K562 (cell line): ENCODE measurements around the gene HP1BP3. TPM values are rescaled to one million over a fixed set of nuclear protein-coding genes. Genes with fewer than 3 reads are reported as not detected.

Source experiments
- ATAC-seq: fragments of 200-7000 bp; cut with Tn5 transposase; 3 replicates; pipeline ENCODE4 v1.9.1; 2020; ENCODE audit warnings: moderate library complexity
- BruUV-seq: library from RNA; stranded (reverse); fragments of 400-500 nt; replicated peaks from 2 replicates; lab custom pipeline; 2021; lab: Mats Ljungman, UMichigan
- CTCF ChIA-PET: fragments of 300-600 bp; formaldehyde crosslinking; extraction: SDS; loops from one replicate; lab custom pipeline; 2021; ENCODE audit warnings: low intra/inter-chr PET ratio; lab: Yijun Ruan, JAX
- POLR2A ChIA-PET: fragments of 300-600, 350-650 bp; sonication (Branson Sonifier 250); formaldehyde crosslinking; extraction: SDS; loops from one replicate; lab custom pipeline; 2021; ENCODE audit warnings: antibody characterized with exemption, inconsistent platforms; lab: Yijun Ruan, JAX
- DNase-seq, 4 experiments: peaks; one replicate each; pipeline versions ENCODE4 v3.0.0 to v3.0.0-alpha.2; 2011 to 2018; ENCODE audit warnings: low spot score in 3 of 4, mixed read lengths in 3 of 4; ENCODE audit errors: extremely low read depth in 1 of 4
- FAIRE-seq: peaks from 2 replicates; lab custom pipeline; 2011; peaks lifted over from hg19 to GRCh38; lab: Jason Lieb, UNC
- H2AFZ ChIP-seq: 2 replicates; pipeline ENCODE4 v1.6.0; 2011; ENCODE audit warnings: low read depth, low read length, control low read depth, inconsistent platforms
- H3K27ac ChIP-seq: fragments of 200-600 bp; 3 replicates; pipeline ENCODE4 v1.8.0; 2011; ENCODE audit warnings: low read depth, mild to moderate bottlenecking, control low read depth, inconsistent platforms, low read length, moderate library complexity, mixed read lengths; ENCODE audit errors: extremely low read depth
- H3K27me3 ChIP-seq, 2 experiments: fragments of 300-600 bp in 1 of 2; 2 replicates in 1 of 2; 3 replicates in 1 of 2; pipeline versions ENCODE4 v1.6.0 to v1.8.0; 2011; ENCODE audit warnings: inconsistent platforms in 2 of 2, low read length in 2 of 2, mild to moderate bottlenecking in 1 of 2, mixed read lengths in 1 of 2, moderate library complexity in 1 of 2; ENCODE audit not compliant: control insufficient read depth in 2 of 2, insufficient read depth in 2 of 2
- H3K36me3 ChIP-seq: fragments of 300-600 bp; 3 replicates; pipeline ENCODE4 v1.8.0; 2011; ENCODE audit warnings: mild to moderate bottlenecking, low read length, inconsistent platforms; ENCODE audit not compliant: control insufficient read depth, insufficient read depth
- H3K4me1 ChIP-seq, 2 experiments: fragments of 200-600 bp in 1 of 2; replicated peaks in 1 of 2; 2 replicates in 1 of 2; 3 replicates in 1 of 2; pipeline versions ENCODE4 v1.5.1 to v1.8.0; 2011; ENCODE audit warnings: inconsistent platforms in 2 of 2, low read length in 2 of 2, mild to moderate bottlenecking in 1 of 2, mixed read lengths in 1 of 2, moderate library complexity in 1 of 2; ENCODE audit not compliant: control insufficient read depth in 2 of 2, insufficient read depth in 2 of 2
- H3K4me2 ChIP-seq: 2 replicates; pipeline ENCODE4 v1.6.1; 2011; ENCODE audit warnings: low read length, control low read depth, inconsistent platforms, mixed read lengths; ENCODE audit not compliant: insufficient read depth
- H3K4me3 ChIP-seq: fragments of 200-600 bp; sonication (generic), shearing (Covaris generic); 2 replicates; pipeline ENCODE4 v1.5.1; 2016; ENCODE audit warnings: control low read depth, inconsistent platforms
- H3K79me2 ChIP-seq: fragments of 200-600 bp; 3 replicates; pipeline ENCODE4 v1.8.0; 2011; ENCODE audit warnings: low read length, inconsistent platforms; ENCODE audit not compliant: control insufficient read depth, insufficient read depth
- H3K9ac ChIP-seq, 2 experiments: 2 replicates each; pipeline versions ENCODE4 v1.6.0 to v1.6.1; 2011; ENCODE audit warnings: low read depth in 2 of 2, low read length in 2 of 2, control low read depth in 1 of 2, inconsistent platforms in 1 of 2, mild to moderate bottlenecking in 1 of 2, mixed read lengths in 1 of 2; ENCODE audit not compliant: insufficient read depth in 1 of 2
- H3K9me1 ChIP-seq: one replicate; pipeline ENCODE4 v1.6.0; 2011; ENCODE audit warnings: inconsistent platforms, mild to moderate bottlenecking, low read length, moderate library complexity; ENCODE audit not compliant: control insufficient read depth, insufficient read depth
- H3K9me3 ChIP-seq: replicated peaks from 2 replicates; pipeline ENCODE4 v1.5.1; 2011; ENCODE audit warnings: low read depth, low read length, inconsistent platforms; ENCODE audit not compliant: control insufficient read depth, insufficient read depth
- H4K20me1 ChIP-seq: replicated peaks from 2 replicates; pipeline ENCODE4 v1.6.1; 2011; ENCODE audit warnings: low read length, inconsistent platforms, mixed read lengths; ENCODE audit not compliant: control insufficient read depth, insufficient read depth
- KAT2B ChIP-seq: IDR thresholded peaks from one replicate; pipeline ENCODE4 v1.6.1; 2012; ENCODE audit warnings: low read depth, mild to moderate bottlenecking, control low read depth, inconsistent platforms, low read length, moderate library complexity
- NONO ChIP-seq, 2 experiments: fragments of 200-400 bp in 1 of 2; fragments of 450-650 bp in 1 of 2; formaldehyde crosslinking in 1 of 2; IDR thresholded peaks; 2 replicates each; pipeline ENCODE4 v1.6.1; 2017; ENCODE audit warnings: low read depth in 2 of 2, mild to moderate bottlenecking in 2 of 2, moderate library complexity in 2 of 2, low read length in 1 of 2
- TGIF2 ChIP-seq: sonication (generic); formaldehyde crosslinking; IDR thresholded peaks from 2 replicates; pipeline ENCODE4 v1.8.1; 2022; ENCODE audit warnings: mild to moderate bottlenecking, missing genetic modification reagents, moderate library complexity
- WGBS: fragments of 100-300 bp; shearing (Covaris generic); methylation state at CpG from one replicate; pipeline ENCODE4 v1.1.6; 2016; ENCODE audit warnings: low coverage, mixed read lengths; ENCODE audit not compliant: insufficient coverage; ENCODE audit errors: missing lambda C conversion rate; 5-methylcytosine and 5-hydroxymethylcytosine counted together
- in situ Hi-C: fragments of 300-500 bp; cut with MboI; formaldehyde crosslinking; loops from 4 replicates; pipeline ENCODE4 v1.15.0; 2018; ENCODE audit warnings: inconsistent platforms, mixed read lengths
- intact Hi-C: fragments of 100-400 bp; cut with micrococcal nuclease; formaldehyde crosslinking; loops from 2 replicates; pipeline ENCODE4 v1.14.2; 2022
- polyA plus RNA-seq, 8 experiments: library from polyadenylated mRNA; depleted of rRNA in 4 of 8; stranded (reverse) in 5 of 8; unstranded in 3 of 8; fragments of >200 nt; fragmentation: Nextera tagmentation in 2 of 8; fragmentation: Illumina TruSeq in 1 of 8; extraction: Ambion mirVana in 2 of 8; extraction: Trizol in 1 of 8; gene quantifications; 2 replicates each; pipeline versions ENCODE4 v1.2.1 to v1.2.3, GENCODE V29; 2011 to 2014; ENCODE audit warnings: inconsistent platforms in 1 of 8, missing spikeins in 1 of 8
- total RNA-seq, 7 experiments: library from RNA; depleted of rRNA in 6 of 7; stranded (reverse); fragments of >200 nt in 6 of 7; fragmentation: Illumina TruSeq in 2 of 7; extraction: Trizol in 2 of 7; gene quantifications; 2 replicates each; pipeline versions ENCODE4 v1.2.1 to v1.2.3, GENCODE V29; 2011 to 2021; ENCODE audit warnings: low replicate concordance in 1 of 7

Gene HP1BP3
- total and polyA plus RNA-seq, 9 of the 15 experiments (the other 6 are each of a cell fraction or from before 2014, with no cell fraction given) = 57.3 to 513 (median 240) TPM

DNA sequence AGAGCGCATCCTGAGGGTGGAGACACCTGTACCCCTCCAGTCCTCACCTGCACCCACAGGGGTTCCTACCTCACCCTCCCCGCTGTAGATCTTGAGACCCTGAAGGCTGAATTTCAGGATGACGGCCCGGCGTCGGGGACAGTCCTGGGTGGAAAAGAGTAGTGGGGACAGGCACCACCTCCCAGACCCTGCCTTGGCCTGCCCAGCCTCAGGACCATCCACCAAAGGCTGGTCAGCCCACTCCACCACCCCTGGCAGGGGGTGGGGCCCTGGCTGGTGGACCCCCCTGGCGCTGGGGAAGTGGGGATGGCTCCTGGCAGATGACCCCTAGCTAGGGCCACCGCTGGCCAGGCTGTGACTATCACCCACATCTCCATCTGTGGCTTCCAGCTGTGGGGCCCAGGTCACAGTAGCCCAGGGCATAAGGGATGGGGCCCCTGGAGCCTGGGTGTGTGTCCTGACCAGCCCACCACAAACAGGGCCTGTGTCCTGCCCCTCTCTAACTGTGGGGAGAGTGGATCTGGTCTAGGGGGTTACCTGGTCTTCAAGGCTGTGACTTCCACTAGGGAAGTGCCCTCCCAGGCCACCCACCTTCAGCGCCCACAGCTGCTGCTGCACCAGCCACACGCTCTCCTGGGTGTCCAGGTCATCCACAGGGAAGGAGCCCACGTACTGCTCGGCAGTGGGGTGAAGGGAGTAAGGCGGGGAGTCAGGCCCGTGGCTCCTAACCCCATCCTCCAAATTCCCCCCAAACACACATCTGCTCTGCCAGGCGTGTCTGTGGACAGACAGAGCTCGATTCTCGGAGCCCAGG is 60.0 kb downstream of the HP1BP3 start:
- H3K36me3 ChIP-seq = no peaks in the 10 kb centered on the region
- H3K4me2 ChIP-seq = no peak overlapping the region
- peaks cover 0 to 60% of the 10 kb centered on the region in 2 experiments; a peak in 2 of 5 replicates for H3K4me1 ChIP-seq
- H4K20me1 ChIP-seq = peaks cover 6% of the 10 kb centered on the region; the same call in 1 of the 2 replicates
- H3K27me3 ChIP-seq = peaks cover 3 to 66% of the 10 kb centered on the region in 2 experiments; a peak in 4 of 5 replicates
- H3K9ac ChIP-seq = no peak overlapping the region; a peak in 1 of 4 replicates
- POLR2A ChIA-PET = interaction anchor here (0.6 to 2.1 kb wide), 2 partner anchors 9 to 348 kb away, joined by 3 to 9 read pairs; partner anchors contain the start of gene KIF17
- no peak for ATAC-seq
- no peak for DNase-seq
- no peak overlapping the region for H2AFZ ChIP-seq
- no peaks in the 10 kb centered on the region for H3K9me1 ChIP-seq
- in situ Hi-C loops = no loop called here
- 15% methylated on average over 17 of the region's 17 CpGs for WGBS
- no peaks in the 10 kb centered on the region for H3K79me2 ChIP-seq
- H3K4me3 ChIP-seq = no peak overlapping the region
- no peaks in the 10 kb centered on the region; the same call in 1 of the 2 replicates for H3K9me3 ChIP-seq
- FAIRE-seq = no peak
- H3K27ac ChIP-seq = no peak overlapping the region
- CTCF ChIA-PET = no interaction called here
- intact Hi-C loops = no loop called here
- no TSS peak for BruUV-seq
- TF ChIP-seq TGIF2 (CRISPR knock-in tag) (0 out of 2 replicates have a peak, but pooled peaks have one; percentile 28), KAT2B (no peak), NONO (IDR thresholded peaks at IDR 0.05; ENCODE audit: low read depth in 2 of 2, low read length in 1 of 2) (no peak)
